Astrocyte of the cerebellum (primary cell): ENCODE data around the gene GPR150.
"Not testable (repeated sequence)": the region's sequence is repeated elsewhere in the genome, so short reads cannot be mapped to it uniquely, and the experiment has no call there.

ENCODE experiments used
- DNase-seq: peaks from one replicate; pipeline ENCODE4 v3.0.0-alpha.2; 2011; ENCODE audit warnings: low read depth
- H3K4me3 ChIP-seq: 2 replicates; pipeline ENCODE4 v1.5.1; 2011; ENCODE audit warnings: mild to moderate bottlenecking, low read depth, low read length, moderate library complexity
- CTCF ChIP-seq: IDR thresholded peaks from 2 replicates; pipeline ENCODE4 v1.5.1; 2012; ENCODE audit warnings: low read length, low read depth, moderate library complexity, mild to moderate bottlenecking; ENCODE audit errors: missing control alignments
- in situ Hi-C: cut with HindIII; loops from 2 replicates; pipeline ENCODE4 v1.10.0; 2017; ENCODE audit warnings: low sequenced_read_pairs

Gene GPR150

DNA sequence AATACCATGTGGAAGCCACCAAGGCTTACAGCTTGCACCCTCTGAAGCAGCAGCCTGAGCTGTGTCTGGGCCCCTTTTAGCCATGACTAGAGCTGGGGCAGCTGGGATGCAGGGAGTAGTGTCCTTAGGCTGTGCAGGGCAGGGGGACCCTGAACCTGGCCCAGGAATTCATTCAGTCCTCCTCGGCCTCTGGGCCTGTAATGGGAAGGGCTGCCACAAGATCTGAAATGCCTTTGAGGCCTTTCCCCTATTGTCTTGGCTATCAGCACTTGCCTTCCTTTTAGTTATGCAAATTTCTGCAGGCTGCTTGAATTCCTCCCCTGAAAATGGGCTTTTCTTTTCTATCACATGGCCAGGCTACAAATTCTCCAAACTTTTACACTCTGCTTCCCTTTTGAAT is 9.0 kb downstream of the GPR150 start:
- in situ Hi-C loops: no loop called here
- DNase-seq: no peak
- H3K4me3 ChIP-seq: no peak overlapping the region
- TF ChIP-seq CTCF: no peak

DNA sequence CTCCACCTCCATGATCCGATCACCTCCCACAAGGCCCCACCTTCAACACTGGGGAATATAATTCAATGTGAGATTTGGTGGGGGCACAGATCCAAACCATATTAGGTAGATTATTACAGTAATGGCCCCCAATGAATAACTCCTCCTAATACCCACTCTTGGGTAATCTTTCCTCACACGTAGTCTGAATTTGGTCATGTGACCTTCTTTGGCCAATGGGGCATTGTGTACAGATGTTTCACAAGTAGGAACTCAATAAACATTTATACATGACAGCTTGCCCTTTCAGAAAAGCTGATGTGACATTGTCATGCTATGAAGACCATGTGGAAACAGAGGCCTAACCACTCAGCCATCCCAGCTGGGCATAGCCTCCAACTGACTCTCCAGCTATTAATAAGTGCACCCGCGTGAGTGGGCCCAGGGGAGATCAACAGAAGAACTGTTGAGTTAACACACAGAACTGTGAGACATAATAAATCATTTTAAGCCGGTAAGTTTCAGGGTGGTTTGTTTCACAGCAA is 10.6 kb downstream of the GPR150 start:
- no peak overlapping the region for H3K4me3 ChIP-seq
- in situ Hi-C loops: no loop called here
- DNase-seq: no peak
- TF ChIP-seq CTCF: no peak

- in situ Hi-C loops: no loop called here
- no peak for TF ChIP-seq CTCF
- no peak overlapping the region for H3K4me3 ChIP-seq
- peak; percentile 79 for DNase-seq
These were observed 11.5 kb downstream of the GPR150 start for GRCh38 chr5:95631255-95631958.

DNA sequence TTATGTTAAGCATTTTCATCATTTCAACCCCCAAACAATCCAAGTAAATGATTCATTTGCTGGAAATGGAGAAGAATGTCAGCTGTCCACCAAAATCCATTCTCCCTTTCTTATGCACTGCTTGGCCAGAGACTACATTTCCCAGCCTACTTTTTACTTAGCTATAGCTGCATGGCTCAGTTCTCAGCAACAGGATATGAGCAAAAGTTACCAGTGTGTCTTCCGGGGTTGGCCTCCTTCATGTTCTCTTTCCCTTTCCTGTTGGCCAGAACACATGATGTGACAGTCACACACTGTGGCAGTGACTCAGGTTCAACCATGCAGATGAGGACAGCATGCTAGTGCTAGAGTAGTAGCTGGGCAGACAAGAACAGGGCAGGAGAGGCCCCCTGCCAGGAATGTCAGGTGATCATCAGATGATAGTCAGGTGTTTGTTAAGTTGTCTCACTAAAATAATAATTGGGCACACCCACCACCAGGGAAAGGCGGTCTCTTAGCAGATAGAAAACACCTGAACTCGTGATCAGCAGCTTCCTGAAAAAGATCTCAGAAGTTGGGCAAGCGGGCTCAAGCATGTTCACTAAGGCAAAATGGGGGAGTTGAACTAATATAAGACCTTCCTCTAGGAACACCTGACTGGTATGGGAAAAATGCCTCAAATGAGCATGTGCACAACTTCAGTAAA is 12.2 kb downstream of the GPR150 start:
- in situ Hi-C loops: no loop called here
- no peak for TF ChIP-seq CTCF
- no peak overlapping the region for H3K4me3 ChIP-seq
- no peak for DNase-seq

DNA sequence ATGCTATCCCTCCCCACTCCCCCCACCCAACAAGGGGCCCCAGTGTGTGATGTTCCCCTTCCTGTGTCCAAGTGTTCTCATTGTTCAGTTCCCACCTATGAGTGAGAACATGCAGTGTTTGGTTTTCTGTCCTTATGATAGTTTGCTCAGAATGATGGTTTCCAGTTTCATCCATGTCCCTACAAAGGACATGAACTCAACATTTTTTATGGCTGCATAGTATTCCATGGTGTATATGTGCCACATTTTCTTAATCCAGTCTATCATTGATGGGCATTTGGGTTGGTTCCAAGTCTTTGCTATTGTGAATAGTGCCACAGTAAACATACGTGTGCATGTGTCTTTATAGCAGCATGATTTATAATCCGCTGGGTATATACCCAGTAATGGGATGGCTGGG is 13.1 kb downstream of the GPR150 start:
- DNase-seq, in situ Hi-C loops, H3K4me3 ChIP-seq: not testable (repeated sequence)

DNA sequence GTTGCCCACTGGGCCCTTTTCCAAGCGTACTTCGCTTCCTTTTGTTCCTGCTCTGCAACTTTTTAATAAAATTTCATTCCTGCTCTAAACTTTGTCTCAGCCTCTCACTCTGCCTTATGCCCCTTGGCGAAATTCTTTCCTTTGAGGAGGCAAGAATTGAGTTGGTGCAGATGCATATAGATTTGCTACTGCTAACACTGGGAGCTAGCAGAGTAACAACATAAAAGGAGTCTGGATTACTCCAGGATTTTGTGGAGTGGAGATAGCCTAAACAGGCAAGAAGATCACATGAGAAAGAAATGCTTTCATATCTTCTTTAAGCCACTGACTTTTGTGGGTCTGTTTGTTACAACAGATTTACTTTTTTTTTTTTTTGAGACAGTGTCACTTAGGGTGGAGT is 13.8 kb downstream of the GPR150 start:
- in situ Hi-C loops: no loop called here
- no peak for DNase-seq
- no peak overlapping the region for H3K4me3 ChIP-seq
- TF ChIP-seq CTCF: no peak

DNA sequence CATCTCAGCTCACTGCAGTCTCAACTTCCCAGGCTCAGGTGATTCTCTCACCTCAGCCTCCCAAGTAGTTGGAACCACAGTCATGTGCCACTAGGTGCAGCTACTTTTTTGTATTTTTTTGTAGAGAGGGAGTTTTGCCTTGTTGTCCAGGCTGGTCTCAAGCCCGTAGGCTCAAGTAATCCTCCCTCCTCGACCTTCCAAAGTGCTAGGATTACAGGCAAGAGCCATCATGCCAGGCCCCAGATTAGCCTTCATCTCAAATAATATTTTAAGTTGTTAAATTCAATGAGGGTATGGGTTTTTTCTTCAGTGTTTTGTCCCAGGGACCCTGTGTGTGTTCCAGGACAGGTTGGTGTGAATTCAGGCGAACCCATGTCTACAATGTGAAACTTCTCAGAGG is 14.2 kb downstream of the GPR150 start:
- no peak for TF ChIP-seq CTCF
- in situ Hi-C loops: no loop called here
- DNase-seq: no peak
- no peak overlapping the region for H3K4me3 ChIP-seq
